HG03095 (cell line): ENCODE measurements around the gene SH3D19.
"Not testable (repeated sequence)": the region's sequence is repeated elsewhere in the genome, so short reads cannot be mapped to it uniquely, and the experiment has no call there.

ENCODE experiments used
- ATAC-seq: cut with Tn5 transposase; IDR thresholded peaks from one replicate; pipeline ENCODE4 v1.9.1; 2021; ENCODE audit warnings: moderate library complexity; ENCODE audit not compliant: unreplicated experiment

Gene SH3D19

GRCh38 chr4:151276787-151277562 lies 48.4 kb downstream of the SH3D19 start, which contains the start of gene PRSS48:
Gene PRSS48, plus strand, starts transcription at chr4:151277161. Its CDS starts 12 bp downstream, at chr4:151277173.
- peak; percentile 59 for ATAC-seq

GRCh38 chr4:151268905-151269304 lies 56.5 kb downstream of the SH3D19 start:
- ATAC-seq, result not testable (repeated sequence)

DNA sequence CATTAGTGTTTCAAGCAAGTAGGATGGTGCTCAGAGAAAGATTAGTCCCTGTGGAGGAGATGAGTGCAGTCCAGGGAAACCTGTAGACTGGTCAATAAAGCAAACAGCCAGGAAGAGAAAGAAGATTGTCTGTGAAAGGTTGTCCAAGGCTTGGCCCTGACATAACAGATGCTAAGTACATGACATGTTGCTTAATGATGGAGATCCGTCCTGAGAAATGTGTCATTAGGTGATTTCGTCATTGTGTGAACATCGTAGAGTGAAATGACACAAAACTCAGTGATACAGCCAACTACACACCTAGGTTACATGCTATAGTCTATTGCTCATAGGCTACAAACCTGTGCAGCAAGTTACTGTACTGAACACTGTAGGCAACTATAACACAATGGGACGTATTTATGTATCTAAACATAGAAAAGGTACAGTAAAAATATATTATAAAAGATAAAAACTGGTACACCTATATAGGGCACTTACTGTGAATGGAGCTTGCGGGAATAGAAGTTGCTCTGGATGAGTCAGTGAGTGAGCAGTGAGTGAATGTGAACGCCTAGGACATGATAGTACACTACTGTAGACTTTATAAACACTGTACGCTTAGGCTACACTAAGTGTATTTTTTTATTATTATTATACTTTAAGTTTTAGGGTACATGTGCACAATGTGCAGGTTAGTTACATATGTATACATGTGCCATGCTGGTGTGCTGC lies 57.4 kb downstream of the SH3D19 start:
- no peak for ATAC-seq

DNA sequence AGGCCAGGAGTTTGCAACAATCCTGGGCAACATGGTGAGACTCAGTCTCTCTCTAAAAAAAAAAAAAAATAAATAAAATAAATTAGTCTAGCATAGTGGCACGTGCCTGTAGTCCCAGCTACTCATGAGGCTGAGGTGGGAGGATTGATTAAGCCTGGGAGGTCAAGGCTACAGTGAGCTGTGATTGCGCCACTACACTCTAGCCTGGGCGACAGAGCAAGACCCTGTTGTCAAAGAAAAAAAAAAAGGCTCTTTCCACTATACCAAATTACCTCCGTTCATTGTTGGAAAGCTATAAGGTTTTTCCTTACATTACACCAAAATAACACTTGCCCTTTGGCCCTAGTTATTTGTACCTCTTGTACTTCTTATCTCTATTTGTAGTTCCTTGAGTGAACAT lies 58.3 kb downstream of the SH3D19 start:
- no peak for ATAC-seq

DNA sequence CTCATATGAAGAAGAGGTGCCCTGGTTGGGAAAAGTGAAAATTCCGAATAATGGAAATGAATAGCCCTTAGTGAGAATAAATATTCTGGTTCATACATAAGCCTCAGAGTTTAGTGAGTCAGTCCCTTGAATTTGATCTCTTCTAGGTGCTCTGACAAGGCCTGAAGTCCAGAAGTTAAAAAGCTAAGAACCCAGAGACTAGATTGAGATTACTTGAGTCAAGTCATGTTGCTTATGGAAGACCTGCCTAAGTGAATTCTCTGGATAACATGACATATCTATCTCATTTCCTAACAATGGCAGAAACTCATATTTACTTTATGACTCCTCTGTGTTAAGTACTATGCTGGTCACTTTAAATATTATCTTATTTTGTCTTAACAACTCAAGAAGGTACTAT lies 58.9 kb downstream of the SH3D19 start:
- no peak for ATAC-seq

GRCh38 chr4:151263455-151263854 lies 62.0 kb downstream of the SH3D19 start:
- no peak for ATAC-seq

- no peak for ATAC-seq
These were observed 64.9 kb downstream of the SH3D19 start for GRCh38 chr4:151260526-151260925.

- no peak for ATAC-seq
These were observed 65.7 kb downstream of the SH3D19 start for GRCh38 chr4:151259752-151260151.

GRCh38 chr4:151257704-151258103 lies 67.7 kb downstream of the SH3D19 start:
- no peak for ATAC-seq

- ATAC-seq, result no peak
These were observed 69.3 kb downstream of the SH3D19 start for GRCh38 chr4:151256134-151256533.

- not testable (repeated sequence) for ATAC-seq
These were observed 69.7 kb downstream of the SH3D19 start for GRCh38 chr4:151255680-151256079.

DNA sequence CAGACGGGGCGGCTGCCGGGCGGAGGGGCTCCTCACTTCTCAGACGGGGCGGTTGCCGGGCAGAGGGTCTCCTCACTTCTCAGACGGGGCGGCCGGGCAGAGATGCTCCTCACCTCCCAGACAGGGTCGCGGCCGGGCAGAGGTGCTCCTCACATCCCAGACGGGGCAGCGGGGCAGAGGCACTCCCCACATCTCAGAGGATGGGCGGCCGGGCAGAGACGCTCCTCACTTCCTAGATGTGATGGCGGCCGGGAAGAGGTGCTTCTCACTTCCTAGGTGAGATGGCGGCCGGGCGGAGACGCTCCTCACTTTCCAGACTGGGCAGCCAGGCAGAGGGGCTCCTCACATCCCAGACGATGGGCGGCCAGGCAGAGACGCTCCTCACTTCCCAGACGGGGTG lies 70.2 kb downstream of the SH3D19 start:
- ATAC-seq, result not testable (repeated sequence)

DNA sequence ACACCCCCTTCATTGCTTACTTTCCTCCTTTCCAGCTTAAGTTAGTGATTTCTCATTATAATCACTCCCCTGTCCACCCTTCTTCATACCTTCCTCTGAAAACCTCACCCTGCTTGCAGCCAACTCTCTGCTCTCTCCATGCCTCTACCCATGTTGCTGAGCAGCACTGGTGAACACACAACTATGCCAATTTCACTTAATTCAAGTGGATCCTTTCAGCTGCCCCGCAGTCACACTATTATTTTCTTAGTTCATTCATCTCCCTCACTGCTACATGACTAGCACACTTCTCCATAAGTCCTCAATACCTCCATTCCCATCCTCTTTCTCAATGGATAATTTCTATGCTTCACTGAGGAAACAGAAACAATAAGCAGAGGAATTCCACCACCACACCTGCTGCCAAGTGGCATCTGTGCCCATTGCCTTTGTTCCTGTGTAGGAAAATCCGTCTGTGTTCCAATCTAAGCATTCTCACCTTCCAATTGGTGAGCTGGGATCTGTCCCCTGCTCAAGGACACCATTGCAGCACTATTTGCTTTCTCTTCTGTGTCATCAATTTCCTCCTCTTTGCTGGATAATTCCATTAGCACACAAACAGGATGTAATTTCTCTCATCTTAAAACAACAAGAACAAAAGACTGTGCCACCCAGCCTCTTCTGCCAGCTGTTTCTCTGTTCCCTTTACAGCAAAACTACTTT lies 73.7 kb downstream of the SH3D19 start:
- no peak for ATAC-seq

DNA sequence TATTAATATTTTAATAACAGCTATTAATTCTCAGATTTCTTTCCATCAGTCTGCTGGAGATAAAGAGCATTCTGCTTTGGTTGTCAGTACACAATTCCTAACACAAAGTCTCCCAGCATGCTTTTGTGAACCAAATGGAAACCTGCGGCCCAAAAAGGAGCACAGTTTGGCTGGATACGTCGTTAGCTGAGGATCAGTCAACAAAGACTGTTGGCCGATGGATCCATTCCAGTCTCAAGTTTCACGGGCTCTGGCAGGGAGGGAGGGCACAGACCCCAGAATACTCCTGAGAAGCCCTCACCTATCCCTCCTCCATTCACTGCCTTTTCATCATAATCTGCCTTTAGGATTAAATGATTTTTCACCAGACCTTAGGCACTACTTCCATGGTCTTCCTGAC lies 74.7 kb downstream of the SH3D19 start:
- no peak for ATAC-seq

GRCh38 chr4:151248519-151248918 lies 76.9 kb downstream of the SH3D19 start:
- ATAC-seq, result no peak

DNA sequence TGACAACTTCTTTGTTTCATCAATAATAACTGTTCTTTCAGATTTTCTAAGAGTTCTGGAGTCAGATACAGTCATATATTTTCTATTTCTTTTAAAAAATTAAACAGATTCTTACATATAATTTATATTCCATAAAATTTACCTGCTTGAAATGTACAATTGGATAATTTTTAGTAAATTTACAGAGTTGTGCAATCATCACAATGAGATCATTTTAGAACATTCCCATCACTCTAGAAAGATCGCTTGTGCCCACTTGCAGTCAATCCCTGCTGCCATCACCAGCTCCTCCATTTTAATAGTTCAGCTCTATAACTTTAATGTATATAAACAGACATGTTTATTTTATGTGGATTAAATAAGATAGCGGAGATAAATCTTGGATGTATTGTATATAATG lies 78.0 kb downstream of the SH3D19 start:
- no peak for ATAC-seq

GRCh38 chr4:151246742-151247141 lies 78.7 kb downstream of the SH3D19 start:
- ATAC-seq, result no peak

- no peak for ATAC-seq
These were observed 83.1 kb downstream of the SH3D19 start for GRCh38 chr4:151242305-151242704.

- no peak for ATAC-seq
These were observed 85.8 kb downstream of the SH3D19 start for GRCh38 chr4:151239608-151240007.

- ATAC-seq, result no peak
These were observed 86.9 kb downstream of the SH3D19 start for GRCh38 chr4:151238477-151238876.

GRCh38 chr4:151236036-151236435 lies 89.4 kb downstream of the SH3D19 start:
- ATAC-seq, result no peak

GRCh38 chr4:151235373-151235772 lies 90.0 kb downstream of the SH3D19 start:
- ATAC-seq, result not testable (repeated sequence)
